DOHH2 (cell line): Measurements from ENCODE around the gene CHRM5.

ENCODE experiments used
- EZH2phosphoT487 ChIP-seq: fragments of 200-600 bp; sonication (generic); IDR thresholded peaks from 2 replicates; pipeline ENCODE4 v1.6.1; 2017; ENCODE audit warnings: borderline replicate concordance, mild to moderate bottlenecking, antibody characterized with exemption, low read length, moderate library complexity, mixed read lengths
- TF ChIP-seq, protein P1 (sequence below): fragments of 200-600 bp; sonication (generic); IDR thresholded peaks from one replicate; pipeline ENCODE4 v1.5.1; 2014; ENCODE audit warnings: antibody characterized with exemption, mild to moderate bottlenecking, low read depth, low read length; ENCODE audit not compliant: poor library complexity, severe bottlenecking

DNA sequence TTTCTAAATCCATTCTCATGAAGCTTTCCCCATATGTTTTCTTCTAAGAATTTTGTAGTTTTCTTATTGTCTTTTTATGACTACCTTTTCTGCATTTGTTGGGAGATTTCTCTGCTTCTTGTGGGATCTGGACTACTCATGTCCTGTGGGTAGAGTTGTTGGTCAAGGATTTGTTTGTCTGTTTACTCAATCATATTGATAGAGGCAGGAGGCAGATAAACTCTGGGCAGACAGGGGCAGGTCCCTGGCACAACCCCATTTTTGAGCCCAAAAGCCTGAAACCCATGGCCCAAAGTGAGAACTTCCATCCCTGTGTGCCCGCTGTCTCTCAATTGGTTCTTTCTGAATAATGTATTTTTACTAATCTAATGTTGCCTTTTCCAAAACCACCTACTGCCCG lies 145.9 kb downstream of the CHRM5 start:
- TF ChIP-seq, protein P1, sequence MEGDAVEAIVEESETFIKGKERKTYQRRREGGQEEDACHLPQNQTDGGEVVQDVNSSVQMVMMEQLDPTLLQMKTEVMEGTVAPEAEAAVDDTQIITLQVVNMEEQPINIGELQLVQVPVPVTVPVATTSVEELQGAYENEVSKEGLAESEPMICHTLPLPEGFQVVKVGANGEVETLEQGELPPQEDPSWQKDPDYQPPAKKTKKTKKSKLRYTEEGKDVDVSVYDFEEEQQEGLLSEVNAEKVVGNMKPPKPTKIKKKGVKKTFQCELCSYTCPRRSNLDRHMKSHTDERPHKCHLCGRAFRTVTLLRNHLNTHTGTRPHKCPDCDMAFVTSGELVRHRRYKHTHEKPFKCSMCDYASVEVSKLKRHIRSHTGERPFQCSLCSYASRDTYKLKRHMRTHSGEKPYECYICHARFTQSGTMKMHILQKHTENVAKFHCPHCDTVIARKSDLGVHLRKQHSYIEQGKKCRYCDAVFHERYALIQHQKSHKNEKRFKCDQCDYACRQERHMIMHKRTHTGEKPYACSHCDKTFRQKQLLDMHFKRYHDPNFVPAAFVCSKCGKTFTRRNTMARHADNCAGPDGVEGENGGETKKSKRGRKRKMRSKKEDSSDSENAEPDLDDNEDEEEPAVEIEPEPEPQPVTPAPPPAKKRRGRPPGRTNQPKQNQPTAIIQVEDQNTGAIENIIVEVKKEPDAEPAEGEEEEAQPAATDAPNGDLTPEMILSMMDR, result no peak
- TF ChIP-seq EZH2phosphoT487, result no peak
